Astrocyte (in vitro differentiated cells and primary cell): ENCODE measurements around the gene MYG1. TPM values are rescaled to one million over a fixed set of nuclear protein-coding genes. Genes with fewer than 3 reads are reported as not detected.

Experiments
- DNase-seq: peaks from one replicate; pipeline ENCODE4 v3.0.0-alpha.2; 2010; ENCODE audit warnings: low read depth
- FAIRE-seq: peaks from 2 replicates; lab custom pipeline; 2011; peaks lifted over from hg19 to GRCh38; lab: Jason Lieb, UNC
- H2AFZ ChIP-seq: 2 replicates; pipeline ENCODE4 v1.6.0; 2012; ENCODE audit warnings: low read depth, low read length, inconsistent platforms
- H3K27ac ChIP-seq: 2 replicates; pipeline ENCODE4 v1.5.1; 2011; ENCODE audit warnings: low read depth, low read length, inconsistent platforms
- H3K27me3 ChIP-seq: 2 replicates; pipeline ENCODE4 v1.6.0; 2011; ENCODE audit warnings: low read length, inconsistent platforms; ENCODE audit not compliant: insufficient read depth
- H3K36me3 ChIP-seq: 2 replicates; pipeline ENCODE4 v1.5.1; 2011; ENCODE audit warnings: low read length, inconsistent platforms; ENCODE audit not compliant: insufficient read depth
- H3K4me1 ChIP-seq: 2 replicates; pipeline ENCODE4 v1.5.1; 2011; ENCODE audit warnings: low read length, inconsistent platforms; ENCODE audit not compliant: insufficient read depth
- H3K4me2 ChIP-seq: 2 replicates; pipeline ENCODE4 v1.6.0; 2012; ENCODE audit warnings: low read length, inconsistent platforms
- H3K4me3 ChIP-seq: 2 replicates; pipeline ENCODE4 v1.5.1; 2011; ENCODE audit warnings: low read depth, mild to moderate bottlenecking, low read length, inconsistent platforms; ENCODE audit not compliant: insufficient read depth
- H3K79me2 ChIP-seq: 2 replicates; pipeline ENCODE4 v1.6.0; 2012; ENCODE audit warnings: mild to moderate bottlenecking, low read length, inconsistent platforms; ENCODE audit not compliant: insufficient read depth
- H3K9ac ChIP-seq: 2 replicates; pipeline ENCODE4 v1.6.0; 2012; ENCODE audit warnings: mild to moderate bottlenecking, low read length, inconsistent platforms
- H3K9me3 ChIP-seq: 2 replicates; pipeline ENCODE4 v1.5.1; 2012; ENCODE audit warnings: low read depth, mild to moderate bottlenecking, low read length, inconsistent platforms; ENCODE audit not compliant: insufficient read depth
- H4K20me1 ChIP-seq: 2 replicates; pipeline ENCODE4 v1.6.0; 2012; ENCODE audit warnings: low read length, inconsistent platforms; ENCODE audit not compliant: insufficient read depth
- H3K27ac Mint-ChIP-seq: one replicate; pipeline ENCODE4 v1.8.0; 2021; ENCODE audit warnings: mild to moderate bottlenecking, mixed read lengths; ENCODE audit not compliant: unreplicated experiment
- H3K27me3 Mint-ChIP-seq: one replicate; pipeline ENCODE4 v1.8.0; 2021; ENCODE audit warnings: low read depth, mixed read lengths; ENCODE audit not compliant: unreplicated experiment
- H3K36me3 Mint-ChIP-seq: one replicate; pipeline ENCODE4 v1.8.0; 2021; ENCODE audit warnings: low read depth, mixed read lengths; ENCODE audit not compliant: unreplicated experiment
- H3K4me1 Mint-ChIP-seq: one replicate; pipeline ENCODE4 v1.8.0; 2021; ENCODE audit warnings: low read depth, mixed read lengths; ENCODE audit not compliant: unreplicated experiment
- H3K4me3 Mint-ChIP-seq: one replicate; pipeline ENCODE4 v1.8.0; 2021; ENCODE audit warnings: mild to moderate bottlenecking, moderate library complexity, mixed read lengths; ENCODE audit not compliant: unreplicated experiment
- H3K9me3 Mint-ChIP-seq: one replicate; pipeline ENCODE4 v1.8.0; 2021; ENCODE audit warnings: mild to moderate bottlenecking, mixed read lengths; ENCODE audit not compliant: unreplicated experiment
- EZH2 ChIP-seq: IDR thresholded peaks from 2 replicates; pipeline ENCODE4 v1.6.1; 2012; ENCODE audit warnings: mild to moderate bottlenecking, low read length, inconsistent platforms; ENCODE audit not compliant: insufficient read depth
- total RNA-seq: library from RNA; stranded (reverse); gene quantifications from 2 replicates; pipeline ENCODE4 v1.2.1, GENCODE V29; 2021
- TF ChIP-seq, protein P1 (sequence below): IDR thresholded peaks from 2 replicates; pipeline ENCODE4 v1.5.1; 2011; ENCODE audit warnings: low read depth, mild to moderate bottlenecking, inconsistent platforms, low read length, moderate library complexity; ENCODE audit not compliant: insufficient read depth

Gene MYG1
- total RNA-seq, 1 donor from 2014 or later = 40.9 TPM

DNA sequence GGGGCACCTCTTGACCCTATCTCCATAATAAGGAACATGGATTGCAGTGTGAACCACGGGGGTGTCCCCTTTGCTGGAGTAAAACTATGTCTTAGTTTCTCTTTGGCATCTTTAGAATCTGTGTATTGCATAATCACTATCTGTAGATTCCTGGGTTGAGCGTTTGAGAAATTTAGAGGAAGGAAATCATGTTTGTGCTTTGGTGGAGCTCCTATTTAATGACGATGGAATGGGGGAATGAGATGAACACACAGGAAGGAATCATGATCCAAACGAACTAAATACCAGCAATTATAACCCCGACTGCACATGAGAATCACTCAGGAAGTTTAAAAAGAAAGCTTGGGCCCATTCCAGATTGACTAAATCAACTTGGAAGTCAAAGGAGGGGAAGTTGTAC is 1.3 kb upstream of the MYG1 start:
- peak; percentile 76 for DNase-seq
- Histone ChIP-seq H2AFZ (no peak overlapping the region), H3K36me3 (peaks cover 19% of the 10 kb centered on the region), H3K9me3 (no peaks in the 10 kb centered on the region), H3K9ac (peak overlapping the region; percentile 94), H3K4me2 (peak overlapping the region; percentile 96), H3K4me1 (peaks cover 36% of the 10 kb centered on the region), H3K27me3 (no peaks in the 10 kb centered on the region), H3K27ac (peak overlapping the region; percentile 86), H3K4me3 (no peak overlapping the region), H4K20me1 (peaks cover 9% of the 10 kb centered on the region), H3K79me2 (peaks cover 62% of the 10 kb centered on the region)
- Mint-ChIP-seq H3K27ac (peak overlapping the region; percentile 3), H3K36me3 (peaks cover 15% of the 10 kb centered on the region), H3K4me1 (peaks cover 30% of the 10 kb centered on the region), H3K27me3 (no peaks in the 10 kb centered on the region), H3K4me3 (peak overlapping the region; percentile 47), H3K9me3 (no peaks in the 10 kb centered on the region)
- FAIRE-seq = no peak
- no peak for TF ChIP-seq EZH2
- TF ChIP-seq, protein P1, sequence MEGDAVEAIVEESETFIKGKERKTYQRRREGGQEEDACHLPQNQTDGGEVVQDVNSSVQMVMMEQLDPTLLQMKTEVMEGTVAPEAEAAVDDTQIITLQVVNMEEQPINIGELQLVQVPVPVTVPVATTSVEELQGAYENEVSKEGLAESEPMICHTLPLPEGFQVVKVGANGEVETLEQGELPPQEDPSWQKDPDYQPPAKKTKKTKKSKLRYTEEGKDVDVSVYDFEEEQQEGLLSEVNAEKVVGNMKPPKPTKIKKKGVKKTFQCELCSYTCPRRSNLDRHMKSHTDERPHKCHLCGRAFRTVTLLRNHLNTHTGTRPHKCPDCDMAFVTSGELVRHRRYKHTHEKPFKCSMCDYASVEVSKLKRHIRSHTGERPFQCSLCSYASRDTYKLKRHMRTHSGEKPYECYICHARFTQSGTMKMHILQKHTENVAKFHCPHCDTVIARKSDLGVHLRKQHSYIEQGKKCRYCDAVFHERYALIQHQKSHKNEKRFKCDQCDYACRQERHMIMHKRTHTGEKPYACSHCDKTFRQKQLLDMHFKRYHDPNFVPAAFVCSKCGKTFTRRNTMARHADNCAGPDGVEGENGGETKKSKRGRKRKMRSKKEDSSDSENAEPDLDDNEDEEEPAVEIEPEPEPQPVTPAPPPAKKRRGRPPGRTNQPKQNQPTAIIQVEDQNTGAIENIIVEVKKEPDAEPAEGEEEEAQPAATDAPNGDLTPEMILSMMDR = no peak

DNA sequence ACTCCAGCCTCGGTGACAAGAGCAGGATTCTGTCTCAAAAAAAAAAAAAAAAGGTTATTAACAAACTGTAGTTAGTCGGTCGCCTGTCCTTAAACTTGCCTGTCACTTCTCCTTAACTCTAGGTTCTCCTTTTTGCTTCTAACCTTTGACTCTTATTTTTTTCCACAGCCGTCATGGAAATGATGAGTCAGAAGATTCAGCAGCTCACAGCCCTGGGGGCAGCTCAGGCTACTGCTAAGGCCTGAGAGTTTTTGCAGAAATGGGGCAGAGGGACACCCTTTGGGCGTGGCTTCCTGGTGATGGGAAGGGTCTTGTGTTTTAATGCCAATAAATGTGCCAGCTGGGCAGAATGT is 418 bp upstream of the MYG1 start:
- H3K27ac Mint-ChIP-seq = peak overlapping the region; percentile 86
- FAIRE-seq (no peak), DNase-seq (peak; percentile 68)
- Histone ChIP-seq H3K27me3 (no peaks in the 10 kb centered on the region), H3K79me2 (peaks cover 67% of the 10 kb centered on the region), H3K4me2 (peak overlapping the region; percentile 96), H3K4me1 (peaks cover 36% of the 10 kb centered on the region), H3K9ac (peak overlapping the region; percentile 94), H3K36me3 (peaks cover 20% of the 10 kb centered on the region), H4K20me1 (peaks cover 13% of the 10 kb centered on the region), H3K9me3 (no peaks in the 10 kb centered on the region), H2AFZ (peak overlapping the region; percentile 72), H3K4me3 (peak overlapping the region; percentile 82), H3K27ac (peak overlapping the region; percentile 86)
- no peaks in the 10 kb centered on the region for H3K9me3 Mint-ChIP-seq
- peaks cover 15% of the 10 kb centered on the region for H3K36me3 Mint-ChIP-seq
- H3K4me1 Mint-ChIP-seq = peaks cover 30% of the 10 kb centered on the region
- H3K27me3 Mint-ChIP-seq = no peaks in the 10 kb centered on the region
- TF ChIP-seq, protein P1 = no peak
- no peak for TF ChIP-seq EZH2
- peak overlapping the region; percentile 90 for H3K4me3 Mint-ChIP-seq

DNA sequence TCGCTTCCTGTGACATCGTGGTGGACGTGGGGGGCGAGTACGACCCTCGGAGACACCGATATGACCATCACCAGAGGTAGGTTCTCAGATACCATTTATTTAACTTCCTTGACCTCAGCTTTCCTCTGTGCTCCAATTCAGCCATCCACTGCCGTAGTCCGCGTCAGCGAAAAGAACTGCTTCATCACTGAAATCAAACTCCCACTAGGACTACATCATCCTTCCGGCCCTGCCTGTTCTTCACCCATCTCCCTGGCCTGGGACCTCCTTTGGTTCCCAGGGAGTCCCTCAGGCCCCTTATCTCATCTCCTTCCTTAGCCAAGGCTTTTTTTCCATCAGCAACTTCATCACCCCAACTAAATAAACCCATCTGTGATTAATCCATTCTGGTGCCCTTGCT is 692 bp downstream of the MYG1 start:
- Histone ChIP-seq H3K4me2 (peak overlapping the region; percentile 96), H3K27me3 (no peaks in the 10 kb centered on the region), H3K27ac (peak overlapping the region; percentile 86), H3K36me3 (peaks cover 22% of the 10 kb centered on the region), H3K4me1 (peaks cover 30% of the 10 kb centered on the region), H2AFZ (peak overlapping the region; percentile 72), H3K9me3 (no peaks in the 10 kb centered on the region), H3K4me3 (peak overlapping the region; percentile 82), H4K20me1 (peaks cover 14% of the 10 kb centered on the region), H3K79me2 (peaks cover 69% of the 10 kb centered on the region), H3K9ac (peak overlapping the region; percentile 94)
- no peaks in the 10 kb centered on the region for H3K27me3 Mint-ChIP-seq
- H3K36me3 Mint-ChIP-seq = peaks cover 15% of the 10 kb centered on the region
- peak; percentile 52 for DNase-seq
- no peak for TF ChIP-seq EZH2
- TF ChIP-seq, protein P1 = no peak
- peak overlapping the region; percentile 90 for H3K4me3 Mint-ChIP-seq
- peaks cover 25% of the 10 kb centered on the region for H3K4me1 Mint-ChIP-seq
- FAIRE-seq = no peak
- H3K9me3 Mint-ChIP-seq = no peaks in the 10 kb centered on the region
- H3K27ac Mint-ChIP-seq = peak overlapping the region; percentile 86
